Measurements from ENCODE around the gene SRM. TPM values are rescaled to one million over a fixed set of nuclear protein-coding genes. Genes with fewer than 3 reads are reported as not detected.
"Not testable (repeated sequence)": the region's sequence is repeated elsewhere in the genome, so short reads cannot be mapped to it uniquely, and the experiment has no call there.

SRM gene
- total RNA-seq, 1 donor: 21.0 TPM

GRCh38 chr1:11053758-11054137, 6.1 kb downstream of the SRM start:
- DNase-seq (ENCODE audit: insufficient read length, low spot score, missing footprints): peak; percentile 96
- H3K27ac ChIP-seq (ENCODE audit: low read depth, low read length): no peak overlapping the region
- no peak overlapping the region for H3K4me2 ChIP-seq (ENCODE audit: insufficient read depth, low read length)
- no peak overlapping the region for H2AFZ ChIP-seq (ENCODE audit: low read length)
- peaks cover 3% of the 10 kb centered on the region for H3K4me1 ChIP-seq (ENCODE audit: insufficient read depth, low read length)
- peaks cover 9% of the 10 kb centered on the region for H4K20me1 ChIP-seq (ENCODE audit: insufficient read depth, low read length)
- no peak overlapping the region for H3K4me3 ChIP-seq (ENCODE audit: insufficient read depth, low read length)
- peaks cover 7% of the 10 kb centered on the region for H3K79me2 ChIP-seq (ENCODE audit: insufficient read depth, low read length)
- H3K9me3 ChIP-seq (ENCODE audit: low read depth, low read length): no peaks in the 10 kb centered on the region
- H3K27me3 ChIP-seq (ENCODE audit: insufficient read depth, low read length): no peaks in the 10 kb centered on the region
- TF ChIP-seq, protein P1, sequence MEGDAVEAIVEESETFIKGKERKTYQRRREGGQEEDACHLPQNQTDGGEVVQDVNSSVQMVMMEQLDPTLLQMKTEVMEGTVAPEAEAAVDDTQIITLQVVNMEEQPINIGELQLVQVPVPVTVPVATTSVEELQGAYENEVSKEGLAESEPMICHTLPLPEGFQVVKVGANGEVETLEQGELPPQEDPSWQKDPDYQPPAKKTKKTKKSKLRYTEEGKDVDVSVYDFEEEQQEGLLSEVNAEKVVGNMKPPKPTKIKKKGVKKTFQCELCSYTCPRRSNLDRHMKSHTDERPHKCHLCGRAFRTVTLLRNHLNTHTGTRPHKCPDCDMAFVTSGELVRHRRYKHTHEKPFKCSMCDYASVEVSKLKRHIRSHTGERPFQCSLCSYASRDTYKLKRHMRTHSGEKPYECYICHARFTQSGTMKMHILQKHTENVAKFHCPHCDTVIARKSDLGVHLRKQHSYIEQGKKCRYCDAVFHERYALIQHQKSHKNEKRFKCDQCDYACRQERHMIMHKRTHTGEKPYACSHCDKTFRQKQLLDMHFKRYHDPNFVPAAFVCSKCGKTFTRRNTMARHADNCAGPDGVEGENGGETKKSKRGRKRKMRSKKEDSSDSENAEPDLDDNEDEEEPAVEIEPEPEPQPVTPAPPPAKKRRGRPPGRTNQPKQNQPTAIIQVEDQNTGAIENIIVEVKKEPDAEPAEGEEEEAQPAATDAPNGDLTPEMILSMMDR (IDR thresholded peaks at IDR 0.05; ENCODE audit: extremely low read depth, low read depth, low read length): no peak
- H3K36me3 ChIP-seq (ENCODE audit: insufficient read depth, low read length): peaks cover 27% of the 10 kb centered on the region

- H2AFZ ChIP-seq (ENCODE audit: low read length): no peak overlapping the region
Observed at GRCh38 chr1:11052839-11053757, 6.7 kb downstream of the SRM start.

DNA sequence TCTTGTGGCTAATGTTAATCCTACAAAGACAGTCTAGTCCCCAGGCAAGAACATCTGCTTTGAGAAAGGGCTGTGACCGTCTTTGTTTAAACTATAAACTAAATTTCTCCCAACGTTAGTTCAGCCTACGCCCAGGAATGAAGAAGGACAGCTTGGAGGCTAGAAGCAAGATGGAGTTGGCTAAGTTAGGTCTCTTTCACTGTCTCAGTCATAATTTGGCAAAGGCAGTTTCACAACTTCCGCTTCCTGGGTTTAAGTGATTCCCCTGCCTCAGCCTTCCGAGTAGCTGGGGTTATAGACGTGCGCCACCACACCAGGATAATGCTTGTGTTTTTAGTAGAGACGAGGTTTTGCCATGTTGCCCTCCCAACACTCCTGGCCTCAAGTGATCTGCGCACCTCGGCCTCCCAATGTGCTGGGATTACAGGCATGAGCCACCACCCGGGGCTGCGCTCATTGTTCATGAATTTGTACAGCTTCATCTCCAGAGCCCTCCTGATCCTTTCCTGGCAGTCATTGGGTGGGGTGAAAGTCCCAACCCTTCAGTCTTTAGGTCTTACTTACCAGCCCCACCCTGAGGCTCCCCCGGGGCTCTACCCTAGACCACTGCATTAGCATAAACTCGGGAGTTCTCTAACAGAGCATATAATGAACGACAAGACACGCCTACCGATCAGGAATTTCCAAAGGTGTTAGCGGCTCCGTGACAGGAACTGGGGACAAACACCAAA, 7.9 kb downstream of the SRM start:
- H3K4me2 ChIP-seq (ENCODE audit: insufficient read depth, low read length): no peak overlapping the region
- H2AFZ ChIP-seq (ENCODE audit: low read length): no peak overlapping the region

More at GRCh38 chr1:11052839-11053757, 6.7 kb downstream of the SRM start:
- Histone ChIP-seq H3K4me2 (ENCODE audit: insufficient read depth, low read length) (no peak overlapping the region), H3K27ac (ENCODE audit: low read depth, low read length) (no peak overlapping the region), H3K4me3 (ENCODE audit: insufficient read depth, low read length) (no peak overlapping the region), H3K9me3 (ENCODE audit: low read depth, low read length) (no peaks in the 10 kb centered on the region), H3K27me3 (ENCODE audit: insufficient read depth, low read length) (no peaks in the 10 kb centered on the region), H4K20me1 (ENCODE audit: insufficient read depth, low read length) (peaks cover 9% of the 10 kb centered on the region), H3K79me2 (ENCODE audit: insufficient read depth, low read length) (peaks cover 3% of the 10 kb centered on the region), H3K36me3 (ENCODE audit: insufficient read depth, low read length) (peaks cover 26% of the 10 kb centered on the region), H3K4me1 (ENCODE audit: insufficient read depth, low read length) (no peaks in the 10 kb centered on the region)
- TF ChIP-seq, protein P1 (IDR thresholded peaks at IDR 0.05; ENCODE audit: extremely low read depth, low read depth, low read length): no peak
- DNase-seq (ENCODE audit: insufficient read length, low spot score, missing footprints): peak; percentile 87

DNA sequence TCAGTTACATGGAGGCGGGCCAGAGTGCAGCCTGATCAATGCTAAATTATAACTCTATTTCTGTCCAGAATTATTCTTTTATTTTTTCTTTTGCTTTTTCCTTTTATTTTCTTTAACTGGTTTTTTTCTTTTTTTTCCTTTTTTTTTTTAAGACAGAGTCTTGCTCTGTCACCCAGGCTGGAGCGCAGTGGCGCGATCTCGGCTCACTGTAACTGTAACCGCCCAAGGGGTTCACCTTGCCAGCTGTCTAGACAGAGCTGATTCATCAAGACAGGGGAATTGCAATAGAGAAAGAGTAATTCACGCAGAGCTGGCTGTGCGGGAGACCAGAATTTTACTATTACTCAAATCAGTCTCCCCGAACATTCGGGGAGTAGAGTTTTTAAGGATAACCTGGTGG, 8.7 kb downstream of the SRM start:
- not testable (repeated sequence) for DNase-seq (ENCODE audit: insufficient read length, low spot score, missing footprints); H3K27ac ChIP-seq (ENCODE audit: low read depth, low read length)

More for the DNA sequence above, 7.9 kb downstream of the SRM start:
- DNase-seq (ENCODE audit: insufficient read length, low spot score, missing footprints): no peak
- Histone ChIP-seq H4K20me1 (ENCODE audit: insufficient read depth, low read length) (peaks cover 9% of the 10 kb centered on the region), H3K4me1 (ENCODE audit: insufficient read depth, low read length) (no peaks in the 10 kb centered on the region), H3K36me3 (ENCODE audit: insufficient read depth, low read length) (peaks cover 16% of the 10 kb centered on the region), H3K27me3 (ENCODE audit: insufficient read depth, low read length) (no peaks in the 10 kb centered on the region), H3K4me3 (ENCODE audit: insufficient read depth, low read length) (no peak overlapping the region), H3K27ac (ENCODE audit: low read depth, low read length) (no peak overlapping the region), H3K9me3 (ENCODE audit: low read depth, low read length) (no peaks in the 10 kb centered on the region), H3K79me2 (ENCODE audit: insufficient read depth, low read length) (no peaks in the 10 kb centered on the region)
- TF ChIP-seq, protein P1 (IDR thresholded peaks at IDR 0.05; ENCODE audit: extremely low read depth, low read depth, low read length): no peak

More for the DNA sequence above, 8.7 kb downstream of the SRM start:
- not testable (repeated sequence) for H4K20me1 ChIP-seq (ENCODE audit: insufficient read depth, low read length); H2AFZ ChIP-seq (ENCODE audit: low read length); H3K4me3 ChIP-seq (ENCODE audit: insufficient read depth, low read length); H3K4me1 ChIP-seq (ENCODE audit: insufficient read depth, low read length); H3K36me3 ChIP-seq (ENCODE audit: insufficient read depth, low read length); H3K79me2 ChIP-seq (ENCODE audit: insufficient read depth, low read length); H3K9me3 ChIP-seq (ENCODE audit: low read depth, low read length); H3K27me3 ChIP-seq (ENCODE audit: insufficient read depth, low read length); H3K4me2 ChIP-seq (ENCODE audit: insufficient read depth, low read length)

Measured in osteoblast (primary cell).